H1 (cell line): ENCODE data around the gene OR10R2. TPM values are rescaled to one million over a fixed set of nuclear protein-coding genes. Genes with fewer than 3 reads are reported as not detected.

Experiments used
- NANOG ChIP-seq: IDR thresholded peaks from 2 replicates; pipeline ENCODE4 v1.6.1; 2011; ENCODE audit warnings: low read length, low read depth, mild to moderate bottlenecking, inconsistent platforms; ENCODE audit not compliant: insufficient read depth, poor library complexity, severe bottlenecking
- TCF12 ChIP-seq: IDR thresholded peaks from 2 replicates; pipeline ENCODE4 v1.6.1; 2011; ENCODE audit warnings: low read depth, mild to moderate bottlenecking, low read length
- polyA plus RNA-seq, 7 experiments: library from polyadenylated mRNA; depleted of rRNA in 3 of 7; stranded (reverse) in 5 of 7; unstranded in 2 of 7; fragments of >200 nt in 5 of 7; fragments of 200-250 nt in 2 of 7; gene quantifications; 1 replicate in 5 of 7; 2 replicates in 1 of 7; 4 replicates in 1 of 7; pipeline versions ENCODE4 v1.2.1 to v1.2.3, GENCODE V29; 2011 to 2013; ENCODE audit warnings: missing spikeins in 2 of 7, mixed read lengths in 2 of 7
- total RNA-seq: library from RNA; stranded (reverse); fragmentation: NEBNext Ultra II Directional; extraction: Animal tissue kit (Norgen Biotek cat#: 25700); gene quantifications from 2 replicates; pipeline ENCODE4 v1.2.1, GENCODE V29; 2021
- TF ChIP-seq, protein P1 (sequence below): IDR thresholded peaks from 2 replicates; pipeline ENCODE4 v1.6.1; 2011; ENCODE audit warnings: low read depth, mild to moderate bottlenecking, low read length; ENCODE audit not compliant: insufficient read depth

The OR10R2 gene
- total and polyA plus RNA-seq, 2 of the 8 experiments (the other 6 are each of a cell fraction or from before 2014, with no cell fraction given): not detected

- TF ChIP-seq, protein P1, sequence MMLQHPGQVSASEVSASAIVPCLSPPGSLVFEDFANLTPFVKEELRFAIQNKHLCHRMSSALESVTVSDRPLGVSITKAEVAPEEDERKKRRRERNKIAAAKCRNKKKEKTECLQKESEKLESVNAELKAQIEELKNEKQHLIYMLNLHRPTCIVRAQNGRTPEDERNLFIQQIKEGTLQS: no peak
- TF ChIP-seq NANOG: no peak
- TF ChIP-seq TCF12: no peak
Observed at GRCh38 chr1:158520021-158520420, 48.0 kb downstream of the OR10R2 start (continued).
